ENCODE data around the gene HMOX1.
"Not testable (repeated sequence)": the region's sequence is repeated elsewhere in the genome, so short reads cannot be mapped to it uniquely, and the experiment has no call there.

HMOX1 gene

DNA sequence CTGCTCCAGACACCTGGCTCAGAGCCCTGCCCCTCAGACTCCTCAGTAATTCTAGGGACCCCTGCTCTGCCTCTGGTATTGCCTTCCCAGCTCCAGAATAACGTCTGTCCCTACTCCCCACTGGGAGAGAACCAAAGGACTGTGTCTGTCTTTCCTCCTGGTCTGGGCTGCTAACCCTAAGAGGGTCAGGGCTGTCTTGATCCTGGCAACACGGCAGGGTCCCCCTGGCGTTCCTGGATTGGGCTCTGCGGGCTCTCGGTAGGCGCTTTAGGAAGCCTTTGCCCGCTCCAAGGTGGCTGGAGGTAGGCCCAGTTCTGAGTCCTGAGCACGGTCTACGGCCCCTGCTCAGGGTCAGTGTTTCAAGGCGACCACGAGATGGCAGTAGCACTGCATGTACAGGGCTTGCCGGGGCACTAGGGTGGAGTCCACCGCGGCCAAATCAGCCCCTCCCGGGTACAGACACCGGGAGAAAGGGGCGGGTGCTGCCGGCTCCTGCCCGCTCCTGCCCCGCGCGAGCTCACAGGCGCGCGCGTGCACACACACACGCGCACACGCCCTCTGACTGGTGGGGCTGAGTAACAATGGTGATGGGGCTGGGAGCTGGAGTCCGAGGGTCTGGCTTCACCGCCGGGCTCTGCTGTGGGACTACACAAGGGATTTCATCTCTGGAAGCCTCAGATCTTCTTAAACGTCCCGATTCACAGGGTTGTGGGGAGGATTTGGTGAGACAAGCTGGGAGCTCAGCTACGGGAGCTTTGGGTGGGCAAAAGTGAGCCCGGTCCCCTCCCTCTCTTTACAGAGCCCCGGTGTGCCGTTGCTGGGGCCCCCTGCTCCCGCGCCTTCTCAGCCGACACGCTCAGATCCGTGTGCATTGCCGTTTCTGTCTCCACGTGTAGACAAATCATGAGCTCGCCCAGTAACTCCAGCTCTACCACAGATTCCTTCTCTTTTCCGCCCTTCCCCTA, 30.1 kb upstream of the HMOX1 start:
- peak; percentile 49 for DNase-seq

DNA sequence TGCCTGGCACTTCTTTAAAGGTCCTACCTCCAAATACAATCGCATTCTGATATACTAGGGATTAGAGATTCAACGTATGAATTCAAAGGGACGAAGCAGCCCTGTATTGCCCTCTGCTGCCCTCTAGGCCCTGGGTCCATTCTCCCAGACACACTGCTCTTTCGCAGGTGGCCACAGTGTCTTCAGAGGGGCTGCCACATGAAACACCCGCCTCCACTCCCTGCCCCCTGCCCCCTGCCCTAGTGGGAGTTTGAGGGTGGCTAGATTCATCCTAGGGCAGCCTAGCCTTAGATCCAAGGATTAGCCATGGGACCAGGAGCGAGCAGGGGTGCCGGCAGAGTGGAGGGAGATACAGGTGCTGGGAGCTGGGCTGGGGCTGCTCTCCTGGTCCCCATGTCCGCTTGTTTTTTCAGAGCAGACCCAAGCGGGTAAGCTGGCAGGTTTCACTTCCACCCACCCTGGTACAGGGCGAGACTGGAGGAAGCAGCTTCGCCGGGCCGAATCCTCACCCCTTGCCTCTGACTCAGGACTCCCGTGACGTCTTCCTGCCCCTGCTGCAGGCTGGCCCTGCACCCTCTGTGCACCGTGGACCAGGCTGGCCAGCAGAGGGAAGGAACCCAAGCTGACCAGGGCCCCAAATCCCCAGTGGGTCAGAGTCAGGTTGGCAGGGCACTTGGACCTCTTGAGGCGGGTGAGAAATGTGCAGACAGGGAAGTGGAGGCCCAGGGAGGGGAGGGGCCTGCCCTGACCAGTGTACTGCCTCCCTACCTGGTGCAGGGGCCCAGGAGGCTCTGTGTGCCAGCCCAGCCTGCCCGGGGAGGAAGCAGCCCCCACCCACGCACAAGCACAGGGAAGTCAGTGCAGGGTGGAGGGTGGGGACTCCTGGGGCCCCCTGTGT, 28.4 kb upstream of the HMOX1 start:
- DNase-seq: no peak

- no peak for DNase-seq
These were observed 27.6 kb upstream of the HMOX1 start for GRCh38 chr22:35353318-35353717.

- DNase-seq: no peak
These were observed 26.8 kb upstream of the HMOX1 start for GRCh38 chr22:35354068-35354467.

GRCh38 chr22:35357883-35358621, 22.8 kb upstream of the HMOX1 start:
- no peak for DNase-seq

DNA sequence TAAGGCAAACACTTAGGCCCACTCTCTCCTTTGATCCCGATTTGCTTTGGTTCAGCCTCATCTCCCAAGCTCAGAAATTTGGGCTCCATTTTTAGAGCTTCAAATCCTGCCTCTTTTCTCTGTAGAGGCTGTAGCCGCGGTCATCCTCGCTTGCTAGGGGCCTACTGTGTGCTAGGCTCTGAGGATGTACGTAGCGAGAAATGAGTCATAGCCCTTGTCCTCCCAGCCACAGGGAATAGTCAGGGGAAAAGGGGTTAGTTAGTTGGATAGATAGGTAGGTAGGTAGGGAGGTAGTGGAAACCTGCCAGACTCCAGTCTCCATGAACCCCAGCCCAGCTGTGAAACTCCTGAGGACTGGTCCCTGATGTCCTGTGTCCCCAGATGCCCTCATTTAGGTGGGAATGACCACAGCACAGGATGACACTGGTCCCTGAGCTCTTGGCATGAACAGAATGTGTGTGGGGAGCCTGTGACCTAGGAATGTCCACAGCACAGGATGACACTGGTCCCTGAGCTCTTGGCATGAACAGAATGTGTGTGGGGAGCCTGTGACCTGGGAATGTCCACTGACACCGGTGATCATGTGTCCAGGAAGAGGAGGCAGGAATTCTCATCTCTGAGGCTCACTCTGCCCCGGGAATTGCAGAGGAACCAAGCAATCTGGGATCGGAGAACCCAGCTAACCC, 21.4 kb upstream of the HMOX1 start:
- DNase-seq: no peak

- DNase-seq: no peak
These were observed 19.8 kb upstream of the HMOX1 start for GRCh38 chr22:35361001-35361558.

GRCh38 chr22:35363566-35364086, 17.3 kb upstream of the HMOX1 start:
- no peak for DNase-seq

GRCh38 chr22:35364230-35364629, 16.7 kb upstream of the HMOX1 start:
- DNase-seq: not testable (repeated sequence)

- no peak for DNase-seq
These were observed 13.5 kb upstream of the HMOX1 start for GRCh38 chr22:35367331-35367886.

DNA sequence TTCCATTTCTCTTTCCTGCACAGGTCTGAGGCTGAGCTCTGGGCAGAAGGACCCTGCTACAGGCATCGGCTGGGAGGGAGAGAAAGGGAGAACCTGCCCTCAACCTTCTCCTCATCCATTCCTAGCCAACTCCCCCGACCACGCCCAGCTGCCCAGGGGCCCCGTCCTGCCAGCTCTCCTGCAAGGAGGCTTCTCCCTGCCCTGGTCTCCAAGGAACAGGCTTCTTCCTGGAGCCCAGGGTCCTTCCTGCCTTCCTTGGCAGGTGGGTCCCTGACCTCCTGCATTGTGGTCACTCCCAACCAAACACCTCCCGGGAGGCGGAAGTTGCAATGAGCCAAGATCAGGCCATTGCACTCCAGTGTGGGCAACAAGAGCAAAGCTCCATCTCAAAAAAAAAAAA, 12.5 kb upstream of the HMOX1 start:
- DNase-seq: no peak

- no peak for DNase-seq
These were observed 10.9 kb upstream of the HMOX1 start for GRCh38 chr22:35369996-35370395.

- no peak for DNase-seq
These were observed 7.1 kb upstream of the HMOX1 start for GRCh38 chr22:35373781-35374180.

GRCh38 chr22:35375031-35375430, 5.9 kb upstream of the HMOX1 start:
- no peak for DNase-seq

DNA sequence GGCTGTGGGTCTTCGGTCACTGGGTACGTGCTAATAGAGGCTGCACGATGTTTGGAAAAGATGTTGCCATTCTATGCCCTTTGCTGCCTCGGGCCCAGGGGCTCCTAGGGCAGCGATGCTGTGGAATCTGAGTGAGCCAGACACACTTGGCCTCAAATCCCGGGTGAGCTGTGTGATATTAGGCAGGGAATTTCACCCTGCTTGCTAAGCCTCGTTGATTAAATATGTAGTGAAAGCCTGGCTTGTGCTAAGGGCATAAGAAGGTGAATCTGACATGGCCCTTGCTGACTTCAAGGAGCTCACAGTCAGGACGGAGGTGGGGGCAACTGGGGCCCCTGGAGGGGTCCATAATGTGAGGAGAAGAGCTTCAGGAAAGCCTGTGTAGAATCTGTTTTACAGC, 5.4 kb upstream of the HMOX1 start:
- DNase-seq: no peak

DNA sequence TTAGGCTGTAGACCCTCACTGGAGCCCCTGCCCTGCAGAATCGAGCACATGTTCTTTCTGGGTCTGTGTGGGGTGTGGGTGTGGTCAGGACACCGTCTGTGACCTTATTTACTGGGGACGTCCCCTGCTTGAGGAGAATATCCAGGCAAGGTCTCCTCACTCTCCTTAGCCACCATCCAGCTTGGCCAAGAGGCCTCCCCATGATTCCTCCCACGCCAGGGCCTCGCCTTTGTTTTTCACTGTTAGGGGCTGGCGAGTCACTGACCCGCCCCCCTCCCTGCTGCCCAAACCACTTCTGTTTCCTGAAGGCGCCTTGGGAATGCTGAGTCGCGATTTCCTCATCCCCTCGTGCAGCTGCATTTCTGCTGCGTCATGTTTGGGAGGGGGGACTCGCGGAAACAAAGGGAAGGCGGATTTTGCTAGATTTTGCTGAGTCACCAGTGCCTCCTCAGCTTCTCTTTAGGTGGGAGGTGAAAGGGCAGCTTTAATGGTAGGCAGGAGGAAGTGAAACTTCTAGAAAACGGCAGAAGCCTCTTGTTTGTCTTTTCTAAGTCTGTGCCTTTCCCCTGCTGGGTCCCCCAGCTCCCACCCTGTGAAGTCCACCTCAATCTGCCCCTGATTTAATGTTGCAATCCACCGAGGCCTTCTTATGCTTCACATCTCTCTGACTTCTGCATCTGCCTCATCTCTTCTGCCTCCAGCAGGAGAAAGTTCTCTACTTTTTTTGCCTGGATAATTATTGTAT, 4.0 kb upstream of the HMOX1 start:
- DNase-seq: peak; percentile 44

DNA sequence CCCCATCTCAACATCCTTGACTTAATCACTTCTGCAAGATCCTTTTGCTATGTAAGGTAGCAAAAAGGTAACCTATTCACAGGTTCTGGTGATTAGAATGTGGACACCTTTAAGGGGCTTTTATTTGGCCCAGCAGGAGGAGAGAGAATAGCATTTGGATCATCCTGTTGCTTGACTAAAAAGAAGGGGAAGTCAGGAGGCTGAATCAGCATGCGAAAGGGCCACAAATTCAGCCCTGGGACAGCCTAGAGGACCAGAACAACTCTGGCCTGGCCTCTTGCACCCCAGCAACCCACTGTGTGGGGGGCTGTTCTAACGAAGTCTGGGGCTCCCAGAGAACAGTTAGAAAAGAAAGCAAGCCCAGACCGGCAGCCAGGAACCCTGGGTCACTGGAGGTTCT, 3.2 kb upstream of the HMOX1 start:
- no peak for DNase-seq

DNA sequence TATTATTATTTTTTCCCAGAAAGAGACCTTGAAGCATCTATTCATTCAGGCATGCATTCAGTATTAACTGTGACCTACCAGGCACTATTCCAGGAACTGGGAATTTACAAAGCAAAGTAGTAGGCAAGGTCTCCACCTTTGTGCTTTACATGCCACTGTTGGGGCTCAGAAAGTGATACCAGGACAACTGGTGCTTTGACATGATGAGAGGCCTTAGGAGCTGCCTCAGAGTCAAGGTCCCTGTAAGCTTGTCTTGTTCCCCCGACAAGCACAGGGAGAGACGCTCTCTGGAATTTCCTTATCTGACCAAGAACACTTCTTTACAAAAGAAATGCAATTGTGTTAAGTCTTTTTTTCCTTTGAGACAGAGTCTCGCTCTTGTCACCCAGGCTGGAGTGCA, 2.3 kb upstream of the HMOX1 start:
- DNase-seq: no peak

DNA sequence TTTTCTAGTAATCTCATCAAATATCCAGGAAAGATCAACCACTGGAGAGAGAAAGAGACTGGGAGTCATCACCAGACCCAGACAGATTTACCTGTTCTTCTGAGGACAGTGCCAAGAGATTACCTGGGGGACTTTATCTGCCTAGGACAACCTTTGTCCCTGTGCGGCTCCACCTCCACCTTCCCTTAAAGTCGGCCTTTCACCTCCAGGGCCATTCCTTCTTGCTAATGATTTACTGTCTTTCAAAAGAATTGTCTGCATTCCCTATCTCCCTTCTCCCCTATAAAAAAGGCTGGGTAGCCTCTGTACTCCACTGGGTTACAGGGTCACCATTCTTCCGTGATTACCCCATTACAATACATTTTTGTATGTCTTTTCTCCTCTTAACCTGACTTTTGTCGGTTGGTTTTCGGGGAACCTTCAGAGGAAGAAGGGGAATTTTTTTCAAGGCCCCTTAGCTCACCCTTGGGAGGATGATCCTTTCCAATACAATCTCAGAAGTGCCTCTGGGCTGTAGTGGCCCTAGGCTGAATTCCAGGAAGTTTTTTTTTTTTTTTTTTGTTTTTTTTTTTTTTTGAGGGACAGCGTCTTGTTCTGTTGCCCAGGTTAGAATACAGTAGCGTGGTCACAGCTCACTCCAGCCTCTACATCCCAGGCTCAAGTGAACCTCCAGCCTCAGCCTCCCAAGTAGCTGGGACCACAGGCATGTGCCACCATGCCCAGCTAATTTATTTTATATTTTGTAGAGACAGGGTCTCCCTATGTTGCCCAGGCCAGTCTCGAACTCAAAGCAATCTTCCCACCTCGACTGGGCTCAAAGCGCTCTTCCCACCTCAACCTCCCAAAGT, 1.5 kb upstream of the HMOX1 start:
- DNase-seq: no peak

DNA sequence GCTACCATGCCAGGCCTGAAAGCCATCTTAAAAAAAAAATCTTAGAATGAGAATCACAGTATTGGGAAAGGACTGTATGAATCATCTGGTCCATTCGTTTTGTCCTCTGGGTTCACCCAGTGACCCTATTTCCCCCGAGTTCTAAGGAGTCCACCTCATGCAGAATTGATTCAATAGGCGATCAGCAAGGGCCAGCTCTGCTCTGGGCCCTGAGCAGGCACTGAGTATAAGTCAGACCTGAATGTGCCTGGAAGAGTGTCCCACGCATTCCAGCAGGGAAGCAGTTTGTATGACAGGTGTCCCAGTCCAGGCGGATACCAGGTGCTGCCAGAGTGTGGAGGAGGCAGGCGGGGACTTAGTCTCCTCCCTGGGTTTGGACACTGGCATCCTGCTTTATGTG, 883 bp upstream of the HMOX1 start:
- DNase-seq: no peak

All from KG1 (cell line).